Measurements from ENCODE around the gene CPEB4.

CPEB4 gene

DNA sequence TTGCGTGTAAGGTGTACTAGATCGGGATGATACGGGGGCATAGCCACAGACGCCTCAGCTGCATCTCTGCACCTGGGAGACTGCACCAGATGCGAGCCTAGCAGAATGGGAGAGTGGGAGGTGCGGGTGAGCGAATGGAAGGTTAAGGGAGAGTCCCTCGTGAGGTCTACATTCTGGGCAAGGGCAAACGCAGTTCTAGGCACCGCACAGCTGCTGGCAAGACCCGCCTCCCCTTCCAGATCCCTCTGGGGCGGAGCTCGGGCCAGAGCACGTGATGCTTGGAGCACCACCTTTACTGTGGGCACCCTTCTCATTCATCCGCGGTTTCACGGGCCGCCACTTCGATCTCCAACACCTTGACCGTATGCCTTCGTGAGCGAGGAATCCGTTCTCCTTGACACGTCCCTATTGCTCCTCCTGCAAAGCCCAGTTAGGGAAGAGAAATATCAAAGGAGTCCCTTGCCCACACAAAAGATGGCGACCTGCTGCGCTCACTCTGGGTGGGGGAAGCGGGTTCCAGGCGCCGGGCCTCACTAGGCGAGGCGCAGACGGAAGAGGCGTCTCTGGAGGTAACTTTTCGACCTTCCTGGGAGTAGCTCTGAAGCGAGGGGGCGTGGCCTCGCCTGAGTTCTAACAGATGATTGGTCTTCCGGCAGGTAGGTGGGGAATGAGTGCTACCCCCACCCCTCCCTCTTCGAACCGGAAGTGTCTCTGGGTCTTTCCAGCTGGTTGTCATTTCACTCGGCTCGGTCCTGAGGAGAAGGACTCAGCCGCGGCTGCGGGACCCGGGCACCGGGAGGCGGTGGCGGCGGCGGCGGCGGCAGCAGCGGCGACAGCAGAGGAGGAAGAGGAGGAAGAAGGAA lies at the start of gene CPEB4:
Gene CPEB4, plus strand, starts transcription at position 740 of the 863 bp plus-strand sequence. CDS start 1,385 bp downstream, outside the sequence.
- peaks cover 76% of the 10 kb centered on the region for H3K4me1 Mint-ChIP-seq

DNA sequence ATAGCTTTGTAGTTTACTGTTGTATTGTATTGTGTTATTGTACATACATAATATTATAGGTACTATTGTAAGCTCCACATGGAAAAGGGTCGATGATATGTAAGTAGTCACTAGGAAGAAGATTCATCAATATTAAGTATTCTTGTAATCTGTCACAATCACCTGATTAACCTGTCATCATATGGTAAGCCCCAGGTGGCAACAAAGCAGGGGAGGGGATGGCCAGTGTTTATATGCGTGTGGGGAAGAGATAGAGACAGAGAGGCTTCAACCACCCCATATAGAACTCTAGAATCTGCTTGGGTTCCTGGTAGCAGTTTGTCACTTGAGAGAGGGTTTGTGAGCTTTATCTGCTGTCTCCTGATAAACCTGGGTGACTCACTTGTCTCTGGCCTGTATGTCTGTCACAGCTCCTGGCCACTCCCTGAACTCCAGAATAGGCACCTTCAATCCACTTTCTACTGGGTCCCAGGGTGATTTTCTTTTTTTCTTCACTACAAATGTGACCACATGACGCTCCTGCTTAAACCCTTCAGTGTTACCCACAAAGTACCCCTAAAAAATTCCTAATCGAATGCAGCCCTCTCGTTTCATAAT lies 48.9 kb upstream of the CPEB4 start:
- no peak overlapping the region for H3K27ac Mint-ChIP-seq

More for the DNA sequence above, at the start of gene CPEB4:
- Mint-ChIP-seq H3K27ac (peak within 1 kb of the TSS; percentile 97), H3K4me3 (peak within 1 kb of the TSS; percentile 92), H3K36me3 (peaks cover 28% of the 10 kb centered on the region), H3K9me3 (no peaks in the 10 kb centered on the region), H3K27me3 (no peaks in the 10 kb centered on the region)
- peak; percentile 98 for ATAC-seq

DNA sequence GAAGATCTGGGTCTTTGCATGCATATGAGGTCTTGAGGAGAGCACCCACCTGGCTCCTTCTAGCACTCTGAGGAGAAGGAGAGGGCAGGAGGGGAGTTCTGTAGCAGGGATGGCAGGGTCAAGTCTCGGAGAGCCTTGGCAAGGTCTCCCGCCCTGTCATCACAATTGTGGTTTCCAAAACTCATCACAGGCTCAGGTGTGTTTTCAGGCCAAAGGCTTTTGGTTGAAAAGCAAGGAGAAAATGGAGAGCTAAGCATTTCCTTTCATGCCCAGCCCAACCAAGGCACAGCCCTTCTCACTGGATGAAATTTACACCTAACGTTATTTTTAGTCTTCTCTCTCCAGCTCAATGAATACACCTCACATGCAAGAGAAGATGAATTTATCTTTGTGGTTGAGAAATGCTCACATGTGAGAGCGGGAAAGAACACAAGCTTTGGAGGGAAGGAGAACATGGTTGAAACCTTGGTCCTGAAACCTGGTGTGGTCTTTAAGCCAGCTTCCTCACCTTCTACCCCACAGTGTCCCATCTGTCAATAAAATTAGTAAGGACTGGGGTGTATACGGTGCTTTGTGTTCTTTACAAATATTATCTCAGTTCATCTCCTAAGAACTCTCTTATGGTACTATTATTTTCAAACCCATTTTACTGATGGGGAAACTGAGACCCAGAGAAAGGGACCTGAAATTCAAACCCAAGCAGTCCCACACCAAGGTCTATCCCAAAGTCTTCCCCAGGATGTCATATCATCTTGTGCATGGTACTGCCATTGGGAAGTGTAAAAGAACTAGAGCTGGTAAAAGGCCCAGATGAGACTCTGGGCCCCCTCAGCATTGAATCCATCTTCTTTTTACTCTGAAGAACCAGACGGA lies 47.8 kb upstream of the CPEB4 start:
- H3K4me1 Mint-ChIP-seq = peaks cover 6% of the 10 kb centered on the region
- no peak for ATAC-seq
- H3K36me3 Mint-ChIP-seq = no peaks in the 10 kb centered on the region
- no peaks in the 10 kb centered on the region for H3K9me3 Mint-ChIP-seq
- H3K4me3 Mint-ChIP-seq = no peak overlapping the region
- no peaks in the 10 kb centered on the region for H3K27me3 Mint-ChIP-seq
- no peak overlapping the region for H3K27ac Mint-ChIP-seq

More for the DNA sequence above, 48.9 kb upstream of the CPEB4 start:
- Mint-ChIP-seq H3K9me3 (no peaks in the 10 kb centered on the region), H3K27me3 (no peaks in the 10 kb centered on the region), H3K4me1 (peaks cover 12% of the 10 kb centered on the region), H3K4me3 (no peak overlapping the region), H3K36me3 (no peaks in the 10 kb centered on the region)
- ATAC-seq = no peak

DNA sequence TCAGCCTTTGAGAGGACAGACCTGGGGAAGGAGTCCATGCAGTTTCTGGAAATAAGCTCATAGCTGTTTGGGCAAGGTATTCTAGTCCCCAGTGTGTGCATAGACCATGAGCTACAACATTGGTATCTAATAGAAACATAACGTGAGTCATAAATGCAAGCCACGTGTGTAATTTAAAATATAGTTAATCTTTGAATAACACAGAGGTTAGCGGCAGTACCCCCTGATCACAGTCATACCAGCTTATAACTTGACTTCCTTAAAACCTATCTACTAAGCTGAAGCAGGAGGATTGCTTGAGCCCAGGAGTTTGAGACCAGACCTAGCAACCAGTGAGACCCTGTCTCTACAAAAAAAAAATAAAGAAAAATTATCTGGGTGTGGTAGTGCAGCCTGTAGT lies 46.4 kb upstream of the CPEB4 start:
- Mint-ChIP-seq H3K4me3 (no peak overlapping the region), H3K4me1 (no peaks in the 10 kb centered on the region), H3K9me3 (no peaks in the 10 kb centered on the region)

DNA sequence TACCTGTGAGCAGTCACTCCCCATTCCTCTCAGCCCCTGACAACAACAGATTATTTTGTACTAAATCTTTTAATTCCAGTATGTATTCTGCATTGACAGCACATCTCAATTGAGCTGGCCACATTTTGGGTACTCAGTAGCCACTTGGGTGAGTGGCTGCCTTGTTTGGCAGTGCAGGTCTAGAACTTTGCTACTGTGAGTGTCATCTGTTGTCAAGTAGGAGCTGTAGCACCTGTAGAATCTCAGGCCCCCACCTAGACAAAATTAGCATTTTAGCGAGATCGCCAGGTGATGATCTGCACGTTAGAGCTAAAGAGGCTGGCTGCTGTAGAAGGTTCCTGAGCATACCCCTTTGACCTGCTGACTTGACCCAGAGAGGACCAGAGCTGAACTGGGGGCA lies 44.4 kb upstream of the CPEB4 start:
- Mint-ChIP-seq H3K4me1 (peaks cover 7% of the 10 kb centered on the region), H3K27me3 (no peaks in the 10 kb centered on the region), H3K4me3 (no peak overlapping the region), H3K36me3 (no peaks in the 10 kb centered on the region), H3K9me3 (peaks cover 6% of the 10 kb centered on the region), H3K27ac (peak overlapping the region; percentile 22)
- no peak for ATAC-seq

More for the DNA sequence above, 46.4 kb upstream of the CPEB4 start:
- Mint-ChIP-seq H3K36me3 (no peaks in the 10 kb centered on the region), H3K27me3 (no peaks in the 10 kb centered on the region), H3K27ac (no peak overlapping the region)
- no peak for ATAC-seq

DNA sequence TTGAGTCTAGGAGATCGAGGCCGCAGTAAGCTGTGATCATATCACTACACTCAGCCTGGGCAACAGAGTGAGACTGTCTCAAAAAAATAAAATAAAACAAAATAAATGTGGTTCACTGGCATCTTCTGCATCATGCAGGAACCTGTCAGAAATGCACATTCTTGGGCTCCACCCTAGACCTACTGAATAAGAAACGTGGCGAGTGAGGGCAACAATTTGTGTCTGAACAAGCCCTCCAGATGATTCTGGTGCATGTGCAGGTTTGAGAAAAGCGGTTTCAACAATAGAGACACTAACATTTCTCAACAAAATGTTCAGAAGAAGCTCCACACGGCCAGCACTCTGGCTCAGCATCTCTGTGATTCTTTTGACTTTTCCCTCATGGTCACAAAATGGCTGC lies 42.8 kb upstream of the CPEB4 start:
- Mint-ChIP-seq H3K36me3 (no peaks in the 10 kb centered on the region), H3K9me3 (peaks cover 9% of the 10 kb centered on the region), H3K4me3 (no peak overlapping the region), H3K4me1 (peaks cover 7% of the 10 kb centered on the region), H3K27me3 (no peaks in the 10 kb centered on the region), H3K27ac (no peak overlapping the region)
- ATAC-seq = no peak

DNA sequence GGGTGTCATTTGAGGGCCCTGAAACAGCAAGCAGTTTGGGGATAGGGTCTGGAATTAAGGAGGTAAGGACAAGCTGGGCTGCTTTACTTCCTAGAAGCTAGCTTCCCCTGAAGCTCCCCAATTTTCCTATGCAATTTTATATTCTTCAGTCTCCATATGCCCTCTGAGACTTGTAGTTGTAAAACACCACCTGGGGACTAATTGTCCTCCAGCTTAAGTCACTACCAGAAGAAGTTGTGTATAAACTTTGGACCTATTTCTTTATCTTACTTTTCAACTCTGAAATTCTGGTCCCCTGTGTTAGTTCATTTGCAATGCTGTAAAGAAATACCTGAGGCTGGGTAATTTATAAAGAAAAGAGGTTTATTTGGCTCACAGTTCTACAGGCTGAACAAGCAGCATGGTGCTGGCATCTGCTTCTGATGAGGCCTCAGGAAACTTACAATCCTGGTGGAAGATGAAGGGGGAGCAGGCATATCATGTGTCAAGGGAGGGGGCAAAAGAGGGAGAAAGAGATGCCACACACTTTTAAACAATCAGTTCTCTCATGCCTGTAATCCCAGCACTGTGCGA lies 41.1 kb upstream of the CPEB4 start:
- Mint-ChIP-seq H3K36me3 (no peaks in the 10 kb centered on the region), H3K9me3 (peaks cover 9% of the 10 kb centered on the region), H3K4me1 (peaks cover 7% of the 10 kb centered on the region), H3K27ac (no peak overlapping the region), H3K27me3 (no peaks in the 10 kb centered on the region), H3K4me3 (no peak overlapping the region)
- no peak for ATAC-seq

DNA sequence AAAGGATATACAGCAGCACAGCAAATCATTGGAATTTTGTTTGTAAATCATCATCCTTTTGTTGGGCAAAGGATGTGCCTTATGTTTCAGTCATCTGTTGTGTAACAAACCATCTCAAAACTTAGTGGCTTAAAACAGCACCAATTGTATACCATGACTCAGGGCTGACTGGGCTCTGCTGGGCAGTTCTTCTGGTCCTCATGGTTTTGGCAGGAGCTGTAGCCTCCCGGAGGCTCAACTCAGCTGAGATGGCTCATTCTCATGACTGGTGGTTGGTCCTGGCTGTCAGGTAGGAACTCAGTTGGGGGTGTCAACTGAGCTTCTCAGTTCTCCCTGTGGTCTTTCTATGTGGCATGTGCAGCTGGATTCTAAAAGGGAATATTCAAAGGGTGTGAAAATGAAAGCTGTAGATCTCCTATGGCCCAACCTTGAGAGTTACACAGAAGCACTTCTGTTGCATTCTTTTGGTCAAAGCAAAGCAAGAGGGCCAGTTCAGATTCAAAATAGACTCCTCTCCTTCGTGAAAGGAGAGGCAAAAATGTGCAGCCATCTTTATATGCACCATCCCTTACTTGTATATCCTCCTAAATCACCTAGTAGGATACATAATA lies 39.1 kb upstream of the CPEB4 start:
- Mint-ChIP-seq H3K27ac (no peak overlapping the region), H3K27me3 (peaks cover 6% of the 10 kb centered on the region), H3K36me3 (no peaks in the 10 kb centered on the region), H3K4me1 (peaks cover 7% of the 10 kb centered on the region), H3K4me3 (no peak overlapping the region), H3K9me3 (peaks cover 9% of the 10 kb centered on the region)
- no peak for ATAC-seq

DNA sequence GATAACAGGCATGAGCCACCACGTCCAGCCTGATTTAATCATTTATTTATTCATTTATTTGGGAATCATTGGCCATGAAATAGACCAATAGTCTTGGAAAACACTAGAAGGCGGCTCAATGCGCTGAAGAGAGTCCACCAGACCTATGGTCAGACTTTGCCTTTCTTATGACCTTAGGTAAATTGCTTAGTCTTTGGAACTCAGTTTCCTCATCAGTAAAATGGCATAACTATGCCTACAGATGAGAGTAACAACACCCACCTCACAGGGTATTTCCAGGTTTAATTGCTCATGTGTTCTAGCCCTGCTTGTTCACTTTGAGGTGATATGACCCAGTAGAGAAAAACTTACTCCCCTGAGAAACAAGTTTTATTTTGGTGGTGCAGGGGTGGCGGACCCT lies 38.2 kb upstream of the CPEB4 start:
- peaks cover 6% of the 10 kb centered on the region for H3K27me3 Mint-ChIP-seq
- H3K4me3 Mint-ChIP-seq = no peak overlapping the region
- peaks cover 12% of the 10 kb centered on the region for H3K4me1 Mint-ChIP-seq
- no peaks in the 10 kb centered on the region for H3K36me3 Mint-ChIP-seq
- no peak overlapping the region for H3K27ac Mint-ChIP-seq
- H3K9me3 Mint-ChIP-seq = peaks cover 9% of the 10 kb centered on the region
- ATAC-seq = no peak

DNA sequence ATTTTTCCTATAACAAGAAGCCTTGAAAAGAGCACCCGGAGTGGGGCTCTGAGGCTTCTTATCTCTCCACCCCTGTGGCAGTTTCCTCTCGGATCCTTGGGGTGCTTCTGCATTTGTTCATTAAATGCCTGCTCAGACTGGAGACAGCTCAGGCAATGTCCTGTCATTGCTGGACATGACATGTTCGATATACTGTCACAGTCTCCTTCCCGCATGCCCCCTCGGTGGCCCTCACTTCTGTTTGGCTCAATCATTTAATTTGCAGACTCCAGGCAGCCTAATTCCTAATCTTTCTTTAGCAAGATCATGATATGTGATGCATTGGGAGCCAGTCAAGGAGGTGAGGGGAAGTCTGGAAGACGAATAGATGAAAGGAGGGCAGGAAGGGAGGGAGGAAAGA lies 37.5 kb upstream of the CPEB4 start:
- H3K36me3 Mint-ChIP-seq = no peaks in the 10 kb centered on the region
- no peak overlapping the region for H3K4me3 Mint-ChIP-seq
- H3K27me3 Mint-ChIP-seq = peaks cover 6% of the 10 kb centered on the region
- peaks cover 18% of the 10 kb centered on the region for H3K4me1 Mint-ChIP-seq
- ATAC-seq = no peak
- H3K27ac Mint-ChIP-seq = no peak overlapping the region
- H3K9me3 Mint-ChIP-seq = peaks cover 9% of the 10 kb centered on the region

DNA sequence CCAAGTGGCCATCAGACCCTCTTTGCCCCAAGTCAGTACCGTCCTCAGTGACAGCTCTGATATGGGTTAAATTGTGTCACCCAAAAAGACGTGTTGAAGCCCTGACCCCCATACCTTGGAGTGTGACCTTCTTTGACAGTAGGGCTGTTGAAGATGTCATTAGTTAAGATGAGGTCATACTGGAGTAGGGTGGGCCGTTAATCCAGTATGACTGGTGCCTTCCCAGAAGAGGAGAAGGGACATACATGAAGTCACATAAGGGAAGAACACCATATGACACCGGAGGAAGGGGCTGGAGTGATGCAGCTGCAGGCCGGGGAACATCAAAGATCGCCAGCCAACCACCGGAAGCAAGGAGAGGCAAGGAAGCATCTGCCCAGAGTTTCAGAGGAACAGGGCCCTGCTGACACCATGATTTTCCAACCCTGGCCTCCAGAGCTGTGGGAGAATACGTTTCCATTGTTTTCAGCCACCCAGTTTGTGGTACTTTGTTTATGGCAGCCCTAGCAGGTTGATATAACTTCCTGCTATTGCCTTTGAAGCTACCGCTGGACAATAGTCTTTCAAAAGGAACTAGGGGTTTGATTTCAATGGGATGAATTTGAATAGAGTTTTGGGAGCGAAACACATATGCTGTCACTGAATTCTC lies 36.4 kb upstream of the CPEB4 start:
- Mint-ChIP-seq H3K9me3 (peaks cover 9% of the 10 kb centered on the region), H3K36me3 (no peaks in the 10 kb centered on the region), H3K27ac (no peak overlapping the region), H3K4me3 (no peak overlapping the region), H3K27me3 (peaks cover 6% of the 10 kb centered on the region), H3K4me1 (peaks cover 18% of the 10 kb centered on the region)
- ATAC-seq = no peak

DNA sequence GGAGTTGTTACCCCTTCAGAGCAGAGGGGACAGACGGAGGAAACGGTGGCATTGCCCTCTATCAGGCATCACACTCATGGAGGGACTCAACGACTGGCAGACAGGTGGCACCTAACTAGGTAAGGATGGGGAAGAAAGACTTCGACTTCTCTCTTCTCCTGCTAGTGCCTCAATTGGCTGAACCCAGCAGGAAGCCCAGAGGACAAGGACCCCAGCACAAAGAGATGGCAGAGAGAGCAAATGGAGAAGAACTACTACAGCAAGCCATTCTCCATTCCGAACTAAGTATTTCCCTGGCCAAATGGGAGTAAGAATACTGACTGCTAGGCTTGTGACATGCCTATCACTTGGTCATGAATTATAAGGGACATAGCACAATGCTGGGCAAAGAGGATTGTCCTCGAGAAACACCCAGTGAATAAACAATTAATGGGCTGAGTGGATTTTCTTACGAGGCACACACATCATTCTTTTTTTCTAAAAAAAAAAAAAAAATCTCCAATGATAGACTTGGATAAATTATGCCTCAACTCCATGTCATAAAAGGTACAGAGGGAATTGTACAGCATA lies 35.3 kb upstream of the CPEB4 start:
- Mint-ChIP-seq H3K9me3 (peaks cover 9% of the 10 kb centered on the region), H3K27me3 (peaks cover 6% of the 10 kb centered on the region), H3K36me3 (no peaks in the 10 kb centered on the region), H3K27ac (no peak overlapping the region), H3K4me3 (peak overlapping the region; percentile 9), H3K4me1 (peaks cover 13% of the 10 kb centered on the region)
- no peak for ATAC-seq

DNA sequence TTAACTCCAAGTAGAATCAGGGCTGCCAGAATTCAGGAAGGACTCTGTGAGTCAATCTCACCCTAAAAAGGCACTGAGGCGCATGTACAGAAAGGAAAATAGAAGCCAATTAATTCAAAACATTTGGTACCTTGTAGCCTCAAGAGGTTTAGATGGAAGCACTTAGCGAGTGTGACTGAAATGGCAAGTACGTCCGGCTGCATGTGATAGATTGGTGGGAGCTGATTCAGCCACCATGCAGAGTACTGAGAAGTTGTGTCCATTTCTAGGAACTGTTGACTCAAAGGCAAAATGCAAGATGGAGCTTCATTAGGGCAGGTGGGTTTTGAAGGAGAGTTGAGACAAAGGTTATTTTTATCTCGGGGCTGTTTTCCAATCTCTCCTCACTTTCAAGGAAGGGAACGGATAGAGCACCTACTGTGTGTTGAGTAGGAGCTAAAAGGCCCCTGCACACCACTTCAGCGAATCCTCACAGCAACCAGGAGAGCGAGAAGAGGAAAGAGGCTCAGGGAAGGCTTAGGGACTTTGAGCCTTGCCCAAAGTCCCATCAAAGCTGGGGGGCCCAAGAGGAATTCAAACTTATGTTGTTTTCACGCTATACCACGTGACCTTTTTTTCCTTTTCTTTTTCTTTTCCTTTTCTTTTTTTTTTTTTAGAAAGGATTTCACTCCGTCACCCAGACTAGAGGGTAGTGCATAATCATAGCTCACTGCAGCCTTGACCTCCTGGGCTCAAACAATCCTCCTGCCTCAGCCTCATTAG lies 34.6 kb upstream of the CPEB4 start:
- peaks cover 5% of the 10 kb centered on the region for H3K9me3 Mint-ChIP-seq
- peaks cover 11% of the 10 kb centered on the region for H3K4me1 Mint-ChIP-seq
- no peak overlapping the region for H3K4me3 Mint-ChIP-seq
- no peak overlapping the region for H3K27ac Mint-ChIP-seq
- no peaks in the 10 kb centered on the region for H3K36me3 Mint-ChIP-seq
- H3K27me3 Mint-ChIP-seq = peaks cover 6% of the 10 kb centered on the region
- no peak for ATAC-seq

Measured in stimulated activated memory B cell treated with anti-CD40 and anti-IgM and Interleukin-4, amounts not matched to agents 10 μg/mL and 1 μg/mL and 100 μg/mL, for 72 hours (primary cell).